Natural killer cell (primary cell): ENCODE results near the gene NRXN3. TPM values are rescaled to one million over a fixed set of nuclear protein-coding genes. Genes with fewer than 3 reads are reported as not detected.

Source experiments
- ATAC-seq, 3 donors: fragments of 150-1000 bp in 2 of 3; fragments of 200-7000 bp in 1 of 3; cut with Tn5 transposase; 1 replicate in 1 of 3; 2 replicates in 2 of 3; pipeline ENCODE4 v1.10.0; 2021; ENCODE audit warnings: mild to moderate bottlenecking in 2 of 3, moderate library complexity in 2 of 3
- DNase-seq, 2 donors: peaks; one replicate each; pipeline versions ENCODE4 v3.0.0 to v3.0.0-alpha.2; 2013 to 2021; ENCODE audit warnings: mixed read lengths in 1 of 2
- H3K27ac ChIP-seq: one replicate; pipeline ENCODE4 v1.5.1; 2013; ENCODE audit warnings: mild to moderate bottlenecking, low read length
- H3K27me3 ChIP-seq: one replicate; pipeline ENCODE4 v1.6.1; 2013; ENCODE audit warnings: low read length; ENCODE audit not compliant: control insufficient read depth, insufficient read depth
- H3K36me3 ChIP-seq: one replicate; pipeline ENCODE4 v1.6.1; 2013; ENCODE audit warnings: low read length; ENCODE audit not compliant: control insufficient read depth, insufficient read depth
- H3K4me1 ChIP-seq: one replicate; pipeline ENCODE4 v1.6.1; 2013; ENCODE audit warnings: low read length; ENCODE audit not compliant: control insufficient read depth, insufficient read depth
- H3K4me3 ChIP-seq: one replicate; pipeline ENCODE4 v1.5.1; 2013; ENCODE audit warnings: low read length
- H3K9me3 ChIP-seq: one replicate; pipeline ENCODE4 v1.6.1; 2013; ENCODE audit warnings: low read length; ENCODE audit not compliant: control insufficient read depth, insufficient read depth
- H3K27ac Mint-ChIP-seq, 2 donors: one replicate each; pipeline ENCODE4 v1.8.0; 2022; ENCODE audit warnings: mild to moderate bottlenecking in 2 of 2, mixed read lengths in 2 of 2, moderate library complexity in 1 of 2
- H3K27me3 Mint-ChIP-seq, 2 donors: one replicate each; pipeline ENCODE4 v1.8.0; 2022; ENCODE audit warnings: low read depth in 2 of 2, mixed read lengths in 2 of 2
- H3K36me3 Mint-ChIP-seq: one replicate; pipeline ENCODE4 v1.8.0; 2022; ENCODE audit warnings: mixed read lengths
- H3K4me1 Mint-ChIP-seq, 2 donors: one replicate each; pipeline ENCODE4 v1.8.0; 2022; ENCODE audit warnings: mixed read lengths in 2 of 2
- H3K4me3 Mint-ChIP-seq: one replicate; pipeline ENCODE4 v1.8.0; 2022; ENCODE audit warnings: mild to moderate bottlenecking, moderate library complexity, mixed read lengths
- H3K9me3 Mint-ChIP-seq, 2 donors: one replicate each; pipeline ENCODE4 v1.8.0; 2022; ENCODE audit warnings: mixed read lengths in 2 of 2
- CTCF ChIP-seq: fragments of 200-600 bp; IDR thresholded peaks from one replicate; pipeline ENCODE4 v1.8.0; 2022; ENCODE audit warnings: antibody characterized with exemption
- WGBS: methylation state at CpG from one replicate; pipeline ENCODE4 v1.1.7; 2013; ENCODE audit warnings: missing lambda C conversion rate; ENCODE audit not compliant: insufficient coverage; 5-methylcytosine and 5-hydroxymethylcytosine counted together
- intact Hi-C: fragments of 100-400 bp; cut with micrococcal nuclease; formaldehyde crosslinking; loops from one replicate; pipeline ENCODE4 v1.14.2; 2022
- total RNA-seq, 4 donors: library from RNA; stranded (reverse); fragments of 120-200 nt in 1 of 4; gene quantifications; one replicate each; pipeline versions ENCODE4 v1.2.3 to v1.2.4, GENCODE V29; 2013 to 2022

The NRXN3 gene
- total RNA-seq, 3 donors from 2014 or later (not counting 1 experiment from before 2014, with no cell fraction given): not detected

GRCh38 chr14:78359581-78359980 is 189.4 kb downstream of the NRXN3 start:
- H3K4me1 Mint-ChIP-seq: no peaks in the 10 kb centered on the region
- DNase-seq: no peak
- H3K4me3 ChIP-seq: no peak overlapping the region
- H3K27ac ChIP-seq: no peak overlapping the region
- H3K27ac Mint-ChIP-seq: no peak overlapping the region
- intact Hi-C loops: no loop called here
- no peak overlapping the region for H3K4me3 Mint-ChIP-seq
- no peaks in the 10 kb centered on the region for H3K27me3 ChIP-seq
- no peaks in the 10 kb centered on the region for H3K9me3 ChIP-seq
- TF ChIP-seq CTCF: no peak
- no peaks in the 10 kb centered on the region for H3K36me3 ChIP-seq
- H3K9me3 Mint-ChIP-seq: peaks cover 2 to 4% of the 10 kb centered on the region in 2 donors
- H3K36me3 Mint-ChIP-seq: no peaks in the 10 kb centered on the region
- 91% methylated on average over 5 of the region's 5 CpGs for WGBS
- H3K4me1 ChIP-seq: no peaks in the 10 kb centered on the region
- peaks cover 10 to 28% of the 10 kb centered on the region in 2 donors for H3K27me3 Mint-ChIP-seq
- ATAC-seq: no peak

- no peaks in the 10 kb centered on the region for H3K4me1 Mint-ChIP-seq
- intact Hi-C loops: no loop called here
- no peaks in the 10 kb centered on the region for H3K4me1 ChIP-seq
- H3K9me3 Mint-ChIP-seq: no peaks in the 10 kb centered on the region
- H3K27ac ChIP-seq: no peak overlapping the region
- TF ChIP-seq CTCF: no peak
- ATAC-seq: no peak
- DNase-seq: no peak
- peaks cover 5 to 19% of the 10 kb centered on the region in 2 donors for H3K27me3 Mint-ChIP-seq
- H3K27me3 ChIP-seq: no peaks in the 10 kb centered on the region
- no peak overlapping the region for H3K27ac Mint-ChIP-seq
- no peaks in the 10 kb centered on the region for H3K36me3 Mint-ChIP-seq
- no peak overlapping the region for H3K4me3 ChIP-seq
- WGBS: 76% methylated on average over 4 of the region's 4 CpGs
- no peaks in the 10 kb centered on the region for H3K36me3 ChIP-seq
- no peaks in the 10 kb centered on the region for H3K9me3 ChIP-seq
- H3K4me3 Mint-ChIP-seq: no peak overlapping the region
Measured at GRCh38 chr14:78363008-78363407, 192.8 kb downstream of the NRXN3 start.

- intact Hi-C loops: no loop called here
- Histone ChIP-seq H3K4me3 (no peak overlapping the region), H3K27me3 (no peaks in the 10 kb centered on the region), H3K9me3 (no peaks in the 10 kb centered on the region), H3K36me3 (no peaks in the 10 kb centered on the region), H3K27ac (no peak overlapping the region), H3K4me1 (no peaks in the 10 kb centered on the region)
- peaks cover 2 to 19% of the 10 kb centered on the region in 2 donors for H3K27me3 Mint-ChIP-seq
- no peaks in the 10 kb centered on the region for H3K36me3 Mint-ChIP-seq
- H3K4me3 Mint-ChIP-seq: no peak overlapping the region
- ATAC-seq (no peak), DNase-seq (no peak)
- H3K27ac Mint-ChIP-seq: no peak overlapping the region
- no peaks in the 10 kb centered on the region for H3K9me3 Mint-ChIP-seq
- H3K4me1 Mint-ChIP-seq: no peaks in the 10 kb centered on the region
- TF ChIP-seq CTCF: no peak
Measured at GRCh38 chr14:78367355-78367754, 197.2 kb downstream of the NRXN3 start.

GRCh38 chr14:78383060-78383459 is 212.9 kb downstream of the NRXN3 start:
- no peak for ATAC-seq
- 67% methylated on average over 3 of the region's 3 CpGs for WGBS
- intact Hi-C loops: no loop called here

More at GRCh38 chr14:78383060-78383459, 212.9 kb downstream of the NRXN3 start:
- Histone ChIP-seq H3K36me3 (no peaks in the 10 kb centered on the region), H3K27me3 (no peaks in the 10 kb centered on the region), H3K27ac (no peak overlapping the region), H3K4me1 (no peaks in the 10 kb centered on the region), H3K4me3 (no peak overlapping the region), H3K9me3 (no peaks in the 10 kb centered on the region)
- no peaks in the 10 kb centered on the region for H3K4me1 Mint-ChIP-seq
- DNase-seq: no peak
- no peak for TF ChIP-seq CTCF
- H3K4me3 Mint-ChIP-seq: no peak overlapping the region
- H3K27me3 Mint-ChIP-seq: no peaks in the 10 kb centered on the region
- H3K27ac Mint-ChIP-seq: no peak overlapping the region
- H3K9me3 Mint-ChIP-seq: peaks cover 0 to 3% of the 10 kb centered on the region in 2 donors
- H3K36me3 Mint-ChIP-seq: no peaks in the 10 kb centered on the region
